ENCODE data around the gene TCEAL9. TPM values are rescaled to one million over a fixed set of nuclear protein-coding genes. Genes with fewer than 3 reads are reported as not detected.

Gene TCEAL9

DNA sequence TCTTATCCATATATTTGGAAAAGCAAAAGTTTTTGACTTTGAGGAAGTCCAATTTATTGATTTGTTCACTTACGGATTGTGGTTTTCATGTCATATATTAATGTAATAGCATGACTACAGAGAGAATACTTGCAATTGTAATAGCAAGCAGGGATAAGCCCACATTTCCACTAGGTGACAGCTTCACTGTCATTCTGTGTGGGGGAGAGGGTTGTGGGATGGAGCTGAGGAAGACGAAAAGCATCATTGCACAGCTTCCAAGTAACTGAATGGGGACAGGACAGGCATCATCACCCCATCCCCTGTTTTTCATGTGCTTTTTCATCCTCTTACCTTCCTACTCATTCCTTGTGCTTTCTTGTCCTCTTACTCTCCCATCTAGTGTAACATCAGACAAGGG, 51.5 kb downstream of the TCEAL9 start:
- Histone ChIP-seq H3K4me3 (ENCODE audit: low read length in 2 of 2) (no peak overlapping the region), H3K18ac (ENCODE audit: low read length) (no peak overlapping the region), H3K14ac (ENCODE audit: low read length) (no peak overlapping the region), H4K8ac (ENCODE audit: low read depth, low read length) (no peak overlapping the region), H2AFZ (ENCODE audit: low read length) (no peak overlapping the region), H3K36me3 (replicated peaks in 1 of 2; ENCODE audit: control insufficient read depth in 2 of 2, insufficient read depth in 2 of 2, low read length in 2 of 2) (peaks cover 0 to 26% of the 10 kb centered on the region in 2 donors), H2BK120ac (ENCODE audit: low read depth, low read length) (no peak overlapping the region), H3K23ac (ENCODE audit: low read depth, low read length, poor library complexity) (no peak overlapping the region), H3K9me3 (replicated peaks in 1 of 2; ENCODE audit: control insufficient read depth in 2 of 2, insufficient read depth in 1 of 2, low read depth in 1 of 2, low read length in 2 of 2) (peaks cover 0 to 4% of the 10 kb centered on the region in 2 donors), H3K27me3 (ENCODE audit: control insufficient read depth in 3 of 3, insufficient read depth in 3 of 3, low read depth in 1 of 3, low read length in 3 of 3) (no peaks in the 10 kb centered on the region), H3K4me1 (ENCODE audit: control insufficient read depth in 2 of 2, insufficient read depth in 1 of 2, low read depth in 1 of 2, low read length in 2 of 2) (peaks cover 3% of the 10 kb centered on the region in 2 donors), H2BK15ac (ENCODE audit: low read length) (no peak overlapping the region), H3K79me1 (ENCODE audit: low read depth, low read length) (no peaks in the 10 kb centered on the region), H3K4me2 (ENCODE audit: insufficient read depth, low read length, poor library complexity, severe bottlenecking) (no peak overlapping the region), H4K91ac (ENCODE audit: low read depth, low read length, poor library complexity) (no peak overlapping the region), H3K27ac (replicated peaks; ENCODE audit: low read length) (no peak overlapping the region), H2BK12ac (ENCODE audit: low read length) (no peak overlapping the region), H2AK5ac (ENCODE audit: low read depth, low read length) (no peak overlapping the region), H3K9ac (ENCODE audit: low read depth, low read length, poor library complexity) (no peak overlapping the region), H3K4ac (ENCODE audit: low read length) (no peak overlapping the region), H2BK5ac (ENCODE audit: low read length) (no peak overlapping the region)
- DNase-seq (ENCODE audit: low spot score), result no peak
- no CpG with 5 or more reads among the region's 2 CpGs for WGBS, 2 donors (ENCODE audit: extremely low coverage in 2 of 2, insufficient read length in 2 of 2, insufficient replicate concordance in 1 of 2)

Small RNA genes lying within 50 kb of the gene (small RNA-seq; reads per million reads assigned to genes)
- not detected for gene Z92846.1 (ENCODE audit: insufficient read depth)

Data from neuronal stem cell (in vitro differentiated cells).